Measurements from ENCODE around the gene BICC1. TPM values are rescaled to one million over a fixed set of nuclear protein-coding genes. Genes with fewer than 3 reads are reported as not detected.
A peak's percentile ranks its signal among the peaks of the same experiment; 100 is the strongest.

Gene BICC1
- total and polyA plus RNA-seq, 2 of the 8 experiments (the other 6 are each of a cell fraction or from before 2014, with no cell fraction given): 0.20 to 0.73 TPM

- no peaks in the 10 kb centered on the region for H3K79me2 ChIP-seq (ENCODE audit: control insufficient read depth in 1 of 2, insufficient read depth in 2 of 2, low read length in 2 of 2)
- no peak overlapping the region for H2BK120ac ChIP-seq (replicated peaks; ENCODE audit: low read depth, low read length)
- H3K23me2 ChIP-seq (ENCODE audit: low read depth, low read length): no peaks in the 10 kb centered on the region; the same call in 1 of the 2 replicates
- H4K20me1 ChIP-seq (replicated peaks in 1 of 2; ENCODE audit: control insufficient read depth in 1 of 2, insufficient read depth in 2 of 2, low read length in 2 of 2): no peaks in the 10 kb centered on the region
- FAIRE-seq: no peak
- POLR2A ChIA-PET (ENCODE audit: partially characterized antibody): no interaction called here
- no peak overlapping the region for H3K4me3 ChIP-seq (ENCODE audit: extremely low read depth in 1 of 4, insufficient read depth in 2 of 4, low read depth in 3 of 4, low read length in 4 of 4)
- H2BK20ac ChIP-seq (ENCODE audit: low read length): peak overlapping the region; percentile 36; the same call in 1 of the 2 replicates
- H3K4ac ChIP-seq (replicated peaks; ENCODE audit: insufficient read length, low read depth, low read length): no peak overlapping the region
- no peak overlapping the region for H4K8ac ChIP-seq (ENCODE audit: extremely low read depth, insufficient read depth, low read length)
- H3K27me3 ChIP-seq (replicated peaks in 1 of 4; ENCODE audit: control insufficient read depth in 3 of 4, extremely low read depth in 1 of 4, insufficient read depth in 3 of 4, low read length in 3 of 4): no peaks in the 10 kb centered on the region
- no peak overlapping the region for H3K56ac ChIP-seq (replicated peaks; ENCODE audit: insufficient read length, low read depth, low read length)
- no peak overlapping the region for H2AFZ ChIP-seq (ENCODE audit: low read length)
- H3K79me1 ChIP-seq (ENCODE audit: low read depth, low read length): no peaks in the 10 kb centered on the region
- H2BK12ac ChIP-seq (ENCODE audit: low read depth, low read length): no peak overlapping the region; the same call in 1 of the 2 replicates
- no peak overlapping the region for H3K18ac ChIP-seq (ENCODE audit: extremely low read depth, low read length)
- H3K36me3 ChIP-seq (ENCODE audit: control insufficient read depth in 2 of 4, insufficient read depth in 4 of 4, low read length in 3 of 4): no peaks in the 10 kb centered on the region
- H2BK5ac ChIP-seq (ENCODE audit: low read depth, low read length): peak overlapping the region; percentile 9; the same call in 1 of the 2 replicates
- no peak for DNase-seq (ENCODE audit: low read depth in 1 of 2, low spot score in 2 of 2)
- no peak overlapping the region for H4K91ac ChIP-seq (replicated peaks; ENCODE audit: insufficient read length, low read length)
- no peak overlapping the region for H3K23ac ChIP-seq (ENCODE audit: insufficient read length)
- 69% methylated on average over 4 of the region's 4 CpGs; no CpG with 5 or more reads in 1 of the 2 experiments for WGBS, 2 experiments (ENCODE audit: extremely low coverage in 1 of 2, insufficient coverage in 1 of 2, insufficient read length in 1 of 2, insufficient replicate concordance in 2 of 2, low coverage in 1 of 2, low lambda C conversion rate in 2 of 2, missing lambda C conversion rate in 1 of 2)
- CTCF ChIA-PET (ENCODE audit: partially characterized antibody): interaction anchor here (1.0 to 1.4 kb wide), 4 partner anchors 13 to 144 kb away, joined by 3 to 4 read pairs (median 3); no protein-coding TSS in a partner anchor
- H3K4me2 ChIP-seq (ENCODE audit: insufficient read depth in 1 of 2, low read depth in 2 of 2, low read length in 2 of 2): peak overlapping the region in 1 of 2 experiments; percentile 22; a peak in 1 of 4 replicates
- no peaks in the 10 kb centered on the region for H3K9me3 ChIP-seq (ENCODE audit: insufficient read depth in 2 of 2, low read depth in 1 of 2, low read length in 1 of 2)
- H3K4me1 ChIP-seq (replicated peaks in 1 of 4; ENCODE audit: control insufficient read depth in 3 of 4, insufficient read depth in 4 of 4, low read length in 3 of 4): peaks cover 0 to 14% (median 7%) of the 10 kb centered on the region in 4 experiments; a peak in 6 of 7 replicates
- no peak overlapping the region for H3K9ac ChIP-seq (replicated peaks in 1 of 4; ENCODE audit: extremely low read depth in 1 of 4, low read depth in 3 of 4, low read length in 3 of 4)
- no peak overlapping the region for H3K27ac ChIP-seq (ENCODE audit: low read depth, low read length)
- no peak overlapping the region for H3K14ac ChIP-seq (ENCODE audit: insufficient read length)
- no peak overlapping the region for H2AK5ac ChIP-seq (ENCODE audit: low read depth, low read length)
- no peak overlapping the region for H4K5ac ChIP-seq (ENCODE audit: insufficient read length, low read depth, low read length)
- H2BK15ac ChIP-seq (ENCODE audit: low read length): no peak overlapping the region
- no peak for TF ChIP-seq EGR1 (IDR thresholded peaks at IDR 0.05; ENCODE audit: borderline replicate concordance, low read depth, low read length)
- TF ChIP-seq SIX5 (IDR thresholded peaks at IDR 0.05; ENCODE audit: low read depth, low read length): no peak
- TF ChIP-seq SIN3A (conservative IDR thresholded peaks at IDR 0.05 in 1 of 2, IDR thresholded peaks at IDR 0.05 in 1 of 2; ENCODE audit: low read depth in 1 of 2, low read length in 2 of 2): no peak
- no peak for TF ChIP-seq CEBPB (IDR thresholded peaks at IDR 0.05; ENCODE audit: low read depth, low read length)
- TF ChIP-seq RAD21 (IDR thresholded peaks at IDR 0.05 in 1 of 2, conservative IDR thresholded peaks at IDR 0.05 in 1 of 2; ENCODE audit: low read depth in 2 of 2, low read length in 2 of 2): no peak
- no peak for TF ChIP-seq SUZ12 (IDR thresholded peaks at IDR 0.05; ENCODE audit: low read length)
- no peak for TF ChIP-seq ASH2L (IDR thresholded peaks at IDR 0.05; ENCODE audit: low read length)
- no peak for TF ChIP-seq SP1 (IDR thresholded peaks at IDR 0.05; ENCODE audit: low read depth, low read length)
- no peak for TF ChIP-seq USF2 (IDR thresholded peaks at IDR 0.05; ENCODE audit: low read length)
- no peak for TF ChIP-seq BACH1 (IDR thresholded peaks at IDR 0.05; ENCODE audit: low read length)
- TF ChIP-seq BRCA1 (IDR thresholded peaks at IDR 0.05; ENCODE audit: low read depth, low read length): no peak
- no peak for TF ChIP-seq HDAC2 (IDR thresholded peaks at IDR 0.05; ENCODE audit: borderline replicate concordance in 1 of 2, low read depth in 2 of 2, low read length in 2 of 2)
- no peak for TF ChIP-seq RBBP5 (IDR thresholded peaks at IDR 0.05; ENCODE audit: borderline replicate concordance, low read depth, low read length)
Observed at GRCh38 chr10:58632216-58632615, 119.5 kb downstream of the BICC1 start.
